ENCODE measurements around the gene SNRPB. TPM values are rescaled to one million over a fixed set of nuclear protein-coding genes. Genes with fewer than 3 reads are reported as not detected.

Gene SNRPB
- total RNA-seq, 1 experiment from 2014 or later: 532 TPM

GRCh38 chr20:2485661-2486060, 15.1 kb upstream of the SNRPB start:
- CTCF ChIA-PET: no interaction called here

GRCh38 chr20:2485080-2485479, 14.5 kb upstream of the SNRPB start:
- Histone ChIP-seq H3K27me3 (replicated peaks; ENCODE audit: control insufficient read depth, insufficient read depth, low read length) (no peaks in the 10 kb centered on the region), H3K4me3 (ENCODE audit: low read depth, low read length) (no peak overlapping the region), H3K9me3 (no peaks in the 10 kb centered on the region), H3K4me1 (no peaks in the 10 kb centered on the region), H3K36me3 (ENCODE audit: control insufficient read depth, insufficient read depth, low read length) (no peaks in the 10 kb centered on the region; the same call in 1 of the 2 replicates)
- Mint-ChIP-seq H3K4me3 (ENCODE audit: unreplicated experiment) (no peak overlapping the region), H3K4me1 (ENCODE audit: low read depth, unreplicated experiment) (no peaks in the 10 kb centered on the region), H3K36me3 (ENCODE audit: insufficient read depth, unreplicated experiment) (peaks cover 13% of the 10 kb centered on the region), H3K9me3 (ENCODE audit: unreplicated experiment) (no peaks in the 10 kb centered on the region), H3K27ac (ENCODE audit: unreplicated experiment) (no peak overlapping the region), H3K27me3 (ENCODE audit: insufficient read depth, unreplicated experiment) (no peaks in the 10 kb centered on the region)
- ChIA-PET POLR2A (no interaction called here), CTCF (no interaction called here)
- no peak for TF ChIP-seq CTCF (IDR thresholded peaks at IDR 0.05; ENCODE audit: insufficient read depth in 1 of 2, low read depth in 1 of 2, low read length in 1 of 2, severe bottlenecking in 1 of 2, unreplicated experiment in 1 of 2)
- no peak for DNase-seq
- BruUV-seq (replicated peaks): no TSS peak
- intact Hi-C loops (cut with micrococcal nuclease; ENCODE audit: unreplicated experiment): no loop called here

More at GRCh38 chr20:2485661-2486060, 15.1 kb upstream of the SNRPB start:
- DNase-seq: no peak
- H3K9me3 ChIP-seq: no peaks in the 10 kb centered on the region
- H3K9me3 Mint-ChIP-seq (ENCODE audit: unreplicated experiment): no peaks in the 10 kb centered on the region
- H3K4me1 ChIP-seq: no peaks in the 10 kb centered on the region
- TF ChIP-seq CTCF (IDR thresholded peaks at IDR 0.05; ENCODE audit: insufficient read depth in 1 of 2, low read depth in 1 of 2, low read length in 1 of 2, severe bottlenecking in 1 of 2, unreplicated experiment in 1 of 2): no peak
- no peaks in the 10 kb centered on the region for H3K27me3 ChIP-seq (replicated peaks; ENCODE audit: control insufficient read depth, insufficient read depth, low read length)
- no peaks in the 10 kb centered on the region for H3K27me3 Mint-ChIP-seq (ENCODE audit: insufficient read depth, unreplicated experiment)
- no TSS peak for BruUV-seq (replicated peaks)
- no peaks in the 10 kb centered on the region; the same call in 1 of the 2 replicates for H3K36me3 ChIP-seq (ENCODE audit: control insufficient read depth, insufficient read depth, low read length)
- intact Hi-C loops (cut with micrococcal nuclease; ENCODE audit: unreplicated experiment): no loop called here
- no peaks in the 10 kb centered on the region for H3K4me1 Mint-ChIP-seq (ENCODE audit: low read depth, unreplicated experiment)
- H3K27ac Mint-ChIP-seq (ENCODE audit: unreplicated experiment): no peak overlapping the region
- H3K36me3 Mint-ChIP-seq (ENCODE audit: insufficient read depth, unreplicated experiment): peaks cover 13% of the 10 kb centered on the region
- no peak overlapping the region for H3K4me3 Mint-ChIP-seq (ENCODE audit: unreplicated experiment)
- POLR2A ChIA-PET: no interaction called here
- no peak overlapping the region for H3K4me3 ChIP-seq (ENCODE audit: low read depth, low read length)

GRCh38 chr20:2483504-2483903, 12.9 kb upstream of the SNRPB start:
- H3K36me3 Mint-ChIP-seq (ENCODE audit: insufficient read depth, unreplicated experiment): peaks cover 6% of the 10 kb centered on the region
- H3K4me1 Mint-ChIP-seq (ENCODE audit: low read depth, unreplicated experiment): no peaks in the 10 kb centered on the region
- no peaks in the 10 kb centered on the region for H3K27me3 ChIP-seq (replicated peaks; ENCODE audit: control insufficient read depth, insufficient read depth, low read length)
- intact Hi-C loops (cut with micrococcal nuclease; ENCODE audit: unreplicated experiment): no loop called here
- H3K4me3 Mint-ChIP-seq (ENCODE audit: unreplicated experiment): no peak overlapping the region
- no peaks in the 10 kb centered on the region for H3K27me3 Mint-ChIP-seq (ENCODE audit: insufficient read depth, unreplicated experiment)
- no peak for DNase-seq
- no peaks in the 10 kb centered on the region for H3K9me3 ChIP-seq
- H3K9me3 Mint-ChIP-seq (ENCODE audit: unreplicated experiment): no peaks in the 10 kb centered on the region
- H3K36me3 ChIP-seq (ENCODE audit: control insufficient read depth, insufficient read depth, low read length): no peaks in the 10 kb centered on the region; the same call in 1 of the 2 replicates
- no peak overlapping the region for H3K27ac Mint-ChIP-seq (ENCODE audit: unreplicated experiment)
- no peak for TF ChIP-seq CTCF (IDR thresholded peaks at IDR 0.05; ENCODE audit: insufficient read depth in 1 of 2, low read depth in 1 of 2, low read length in 1 of 2, severe bottlenecking in 1 of 2, unreplicated experiment in 1 of 2)
- POLR2A ChIA-PET: interaction anchor here (0.6 kb wide), 1 partner anchor 95 kb away, joined by 8 read pairs; no protein-coding TSS in a partner anchor
- no peaks in the 10 kb centered on the region for H3K4me1 ChIP-seq
- BruUV-seq (replicated peaks): no TSS peak
- H3K4me3 ChIP-seq (ENCODE audit: low read depth, low read length): no peak overlapping the region
- CTCF ChIA-PET: no interaction called here

All from Caco-2 (cell line).